ENCODE measurements around the gene DHX35.

DNA sequence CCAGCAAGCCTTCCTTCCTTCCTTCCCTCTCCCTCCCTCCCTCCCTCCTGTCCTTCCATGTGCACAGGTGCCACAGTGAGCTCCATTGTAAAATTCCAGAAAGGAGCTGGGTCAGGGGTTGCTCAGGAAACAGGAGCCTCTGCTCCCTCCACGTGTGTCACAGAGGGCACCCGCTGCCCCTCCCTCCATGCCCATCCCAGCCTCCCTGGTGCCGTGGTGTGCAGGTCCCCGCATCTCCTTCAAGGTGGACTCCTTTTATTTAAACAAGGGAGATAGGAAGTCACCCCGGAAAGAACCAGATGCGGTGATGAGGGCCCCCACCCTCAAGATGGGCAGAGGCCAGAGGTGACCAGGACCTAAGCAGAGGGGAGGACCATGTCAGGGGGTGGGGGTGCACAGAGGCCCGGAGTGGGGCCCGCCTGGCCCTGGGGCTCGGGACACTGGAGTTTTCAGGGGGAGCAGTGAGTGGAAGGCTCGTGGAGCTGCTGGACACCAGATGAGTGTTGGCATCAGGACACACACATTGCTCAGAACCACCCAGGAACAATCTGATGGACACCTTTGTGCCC, 85.4 kb downstream of the DHX35 start:
- TF ChIP-seq, protein P1, sequence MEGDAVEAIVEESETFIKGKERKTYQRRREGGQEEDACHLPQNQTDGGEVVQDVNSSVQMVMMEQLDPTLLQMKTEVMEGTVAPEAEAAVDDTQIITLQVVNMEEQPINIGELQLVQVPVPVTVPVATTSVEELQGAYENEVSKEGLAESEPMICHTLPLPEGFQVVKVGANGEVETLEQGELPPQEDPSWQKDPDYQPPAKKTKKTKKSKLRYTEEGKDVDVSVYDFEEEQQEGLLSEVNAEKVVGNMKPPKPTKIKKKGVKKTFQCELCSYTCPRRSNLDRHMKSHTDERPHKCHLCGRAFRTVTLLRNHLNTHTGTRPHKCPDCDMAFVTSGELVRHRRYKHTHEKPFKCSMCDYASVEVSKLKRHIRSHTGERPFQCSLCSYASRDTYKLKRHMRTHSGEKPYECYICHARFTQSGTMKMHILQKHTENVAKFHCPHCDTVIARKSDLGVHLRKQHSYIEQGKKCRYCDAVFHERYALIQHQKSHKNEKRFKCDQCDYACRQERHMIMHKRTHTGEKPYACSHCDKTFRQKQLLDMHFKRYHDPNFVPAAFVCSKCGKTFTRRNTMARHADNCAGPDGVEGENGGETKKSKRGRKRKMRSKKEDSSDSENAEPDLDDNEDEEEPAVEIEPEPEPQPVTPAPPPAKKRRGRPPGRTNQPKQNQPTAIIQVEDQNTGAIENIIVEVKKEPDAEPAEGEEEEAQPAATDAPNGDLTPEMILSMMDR (IDR thresholded peaks at IDR 0.05): no peak
- no peak for TF ChIP-seq POLR2A (IDR thresholded peaks at IDR 0.05)
